Spleen (tissue), 7 donors: Measurements from ENCODE around the gene RYR2.

ENCODE experiments used
- CTCF ChIP-seq, 11 experiments: fragments of 200-600 bp in 7 of 11; fragments of 450-650 bp in 4 of 11; sonication (generic) in 4 of 11; IDR thresholded peaks in 8 of 11; conservative IDR thresholded peaks in 3 of 11; 1 replicate in 7 of 11; 2 replicates in 4 of 11; pipeline versions ENCODE4 v1.4.0 to v1.8.0; 2016 to 2021; ENCODE audit warnings: antibody characterized with exemption in 11 of 11, inconsistent platforms in 4 of 11, mild to moderate bottlenecking in 1 of 11
- POLR2A ChIP-seq, 3 donors: fragments of 450-650 bp; IDR thresholded peaks; one replicate each; pipeline ENCODE4 v1.5.1; 2017; ENCODE audit warnings: antibody characterized with exemption in 3 of 3, mild to moderate bottlenecking in 1 of 3
- donor health status: DM: no; HTN: no; CAD: no; lungs with moderate emphysema.
- donor health status: DM: no; HTN: no; CAD: no.
- donor health status: DM: no; HTN: no; CAD: no.

GRCh38 chr1:237671262-237671661 is 629.3 kb downstream of the RYR2 start:
- no peak for TF ChIP-seq CTCF (IDR thresholded peaks at IDR 0.05 in 8 of 11, conservative IDR thresholded peaks at IDR 0.05 in 3 of 11)
- no peak for TF ChIP-seq POLR2A (IDR thresholded peaks at IDR 0.05)
